Measurements from ENCODE around the gene LEO1.

The LEO1 gene

DNA sequence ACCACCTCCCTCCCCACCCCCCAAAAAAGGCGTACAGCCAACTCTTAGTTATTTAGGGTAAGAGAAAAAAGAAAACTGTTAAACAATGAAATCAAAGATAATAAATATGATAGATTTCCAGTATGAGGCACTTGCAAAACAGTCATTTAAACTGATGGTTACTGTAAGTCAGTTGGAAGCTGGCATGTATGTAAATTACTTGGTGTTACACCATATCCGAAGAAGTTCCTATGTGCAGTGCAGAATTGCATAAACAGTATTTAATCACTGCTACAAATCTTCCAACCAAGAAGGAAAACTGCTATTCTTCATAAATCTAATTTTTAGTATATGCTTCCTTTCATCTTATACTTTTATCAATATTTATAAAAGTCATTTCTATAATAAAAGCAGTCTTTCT, 62.0 kb downstream of the LEO1 start:
- no peak overlapping the region for H2BK5ac ChIP-seq (ENCODE audit: low read length)
- no peak overlapping the region for H3K23ac ChIP-seq (ENCODE audit: low read length)

GRCh38 chr15:51908316-51908715, 63.3 kb downstream of the LEO1 start:
- Histone ChIP-seq H2BK15ac (replicated peaks; ENCODE audit: low read depth) (no peak overlapping the region), H3K79me2 (ENCODE audit: control insufficient read depth, insufficient read depth, low read length) (no peaks in the 10 kb centered on the region), H3K4ac (ENCODE audit: low read depth, low read length) (no peak overlapping the region), H3K18ac (ENCODE audit: low read length) (no peak overlapping the region), H3K4me3 (ENCODE audit: low read length) (no peak overlapping the region), H3K56ac (ENCODE audit: low read length) (no peak overlapping the region), H3K4me1 (ENCODE audit: control insufficient read depth, low read depth, low read length) (no peaks in the 10 kb centered on the region), H3K36me3 (ENCODE audit: control insufficient read depth, insufficient read depth, low read length) (no peaks in the 10 kb centered on the region), H2BK5ac (ENCODE audit: low read length) (no peak overlapping the region), H4K5ac (ENCODE audit: low read length) (no peak overlapping the region), H2AK5ac (ENCODE audit: low read length) (no peak overlapping the region), H3K27me3 (ENCODE audit: insufficient read depth, low read length, poor library complexity) (no peaks in the 10 kb centered on the region), H4K8ac (ENCODE audit: low read depth, low read length) (no peak overlapping the region), H3K4me2 (ENCODE audit: low read length) (no peak overlapping the region), H3K79me1 (ENCODE audit: low read length) (no peaks in the 10 kb centered on the region), H3K27ac (ENCODE audit: low read depth, low read length) (no peak overlapping the region), H3K23ac (ENCODE audit: low read length) (no peak overlapping the region), H3K9ac (ENCODE audit: low read length) (no peak overlapping the region), H2BK120ac (ENCODE audit: low read depth, low read length) (no peak overlapping the region)
- DNase-seq: no peak
- WGBS (ENCODE audit: extremely low coverage, insufficient coverage, low lambda C conversion rate): no CpG with 5 or more reads among the region's 1 CpG

More for the DNA sequence above, 62.0 kb downstream of the LEO1 start:
- no peak overlapping the region for H3K18ac ChIP-seq (ENCODE audit: low read length)
- H3K79me2 ChIP-seq (ENCODE audit: control insufficient read depth, insufficient read depth, low read length): no peaks in the 10 kb centered on the region
- no peak overlapping the region for H3K4ac ChIP-seq (ENCODE audit: low read depth, low read length)
- no peaks in the 10 kb centered on the region for H3K36me3 ChIP-seq (ENCODE audit: control insufficient read depth, insufficient read depth, low read length)
- H3K4me3 ChIP-seq (ENCODE audit: low read length): no peak overlapping the region
- no peak overlapping the region for H4K5ac ChIP-seq (ENCODE audit: low read length)
- no peak overlapping the region for H3K4me2 ChIP-seq (ENCODE audit: low read length)
- H3K9ac ChIP-seq (ENCODE audit: low read length): no peak overlapping the region
- no peak overlapping the region for H2BK15ac ChIP-seq (replicated peaks; ENCODE audit: low read depth)
- H3K79me1 ChIP-seq (ENCODE audit: low read length): no peaks in the 10 kb centered on the region
- H3K56ac ChIP-seq (ENCODE audit: low read length): no peak overlapping the region
- H3K27ac ChIP-seq (ENCODE audit: low read depth, low read length): no peak overlapping the region
- WGBS (ENCODE audit: extremely low coverage, insufficient coverage, low lambda C conversion rate): no CpG with 5 or more reads among the region's 2 CpGs
- no peak overlapping the region for H4K8ac ChIP-seq (ENCODE audit: low read depth, low read length)
- no peaks in the 10 kb centered on the region for H3K4me1 ChIP-seq (ENCODE audit: control insufficient read depth, low read depth, low read length)
- H2BK120ac ChIP-seq (ENCODE audit: low read depth, low read length): no peak overlapping the region
- no peaks in the 10 kb centered on the region for H3K27me3 ChIP-seq (ENCODE audit: insufficient read depth, low read length, poor library complexity)
- no peak for DNase-seq
- H2AK5ac ChIP-seq (ENCODE audit: low read length): no peak overlapping the region

DNA sequence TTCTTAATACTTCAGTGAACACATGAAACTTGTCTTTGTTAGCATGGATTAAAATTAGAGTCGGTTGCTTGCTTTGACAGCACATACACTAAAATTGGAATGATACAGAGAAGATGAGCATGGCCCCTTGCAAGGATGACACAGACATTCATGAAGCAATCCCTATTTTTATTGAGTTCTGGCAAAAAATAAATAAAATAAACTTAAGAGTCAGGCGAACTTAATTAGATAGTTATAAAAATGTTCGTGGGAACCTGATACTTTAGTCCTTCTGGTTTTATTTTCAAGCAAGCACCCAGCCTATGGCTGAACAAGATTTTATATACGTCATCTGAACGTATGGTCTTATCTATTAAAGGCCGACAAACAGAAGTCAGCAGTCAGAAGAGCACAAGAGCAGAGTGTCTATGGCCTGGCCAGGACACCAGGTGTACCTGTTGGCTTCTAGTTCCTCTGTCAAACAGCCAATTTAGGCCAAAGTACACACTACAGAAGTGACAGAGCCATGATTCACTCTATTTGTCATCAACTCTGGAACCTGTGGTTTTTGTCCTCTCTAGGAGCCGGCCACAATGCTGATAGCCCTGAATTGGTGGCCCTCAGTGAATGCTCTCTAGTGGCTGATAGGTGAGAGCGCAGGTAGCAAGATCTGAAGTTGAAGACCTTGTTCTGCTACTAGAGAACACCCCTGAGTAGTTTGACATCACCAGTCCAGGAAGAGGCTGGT, 64.3 kb downstream of the LEO1 start:
- H3K56ac ChIP-seq (ENCODE audit: low read length): no peak overlapping the region
- no CpG with 5 or more reads among the region's 8 CpGs for WGBS (ENCODE audit: extremely low coverage, insufficient coverage, low lambda C conversion rate)
- no peak overlapping the region for H3K18ac ChIP-seq (ENCODE audit: low read length)
- peak; percentile 65 for DNase-seq
- no peak overlapping the region for H3K9ac ChIP-seq (ENCODE audit: low read length)
- no peaks in the 10 kb centered on the region for H3K27me3 ChIP-seq (ENCODE audit: insufficient read depth, low read length, poor library complexity)
- no peak overlapping the region for H2BK120ac ChIP-seq (ENCODE audit: low read depth, low read length)
- H3K4me1 ChIP-seq (ENCODE audit: control insufficient read depth, low read depth, low read length): no peaks in the 10 kb centered on the region
- H3K79me1 ChIP-seq (ENCODE audit: low read length): no peaks in the 10 kb centered on the region
- H4K8ac ChIP-seq (ENCODE audit: low read depth, low read length): no peak overlapping the region
- H2BK15ac ChIP-seq (replicated peaks; ENCODE audit: low read depth): no peak overlapping the region
- H2BK5ac ChIP-seq (ENCODE audit: low read length): no peak overlapping the region
- H4K5ac ChIP-seq (ENCODE audit: low read length): no peak overlapping the region
- no peak overlapping the region for H3K27ac ChIP-seq (ENCODE audit: low read depth, low read length)
- no peaks in the 10 kb centered on the region for H3K79me2 ChIP-seq (ENCODE audit: control insufficient read depth, insufficient read depth, low read length)
- no peaks in the 10 kb centered on the region for H3K36me3 ChIP-seq (ENCODE audit: control insufficient read depth, insufficient read depth, low read length)
- no peak overlapping the region for H3K4ac ChIP-seq (ENCODE audit: low read depth, low read length)
- H3K4me3 ChIP-seq (ENCODE audit: low read length): no peak overlapping the region
- H3K4me2 ChIP-seq (ENCODE audit: low read length): no peak overlapping the region
- H2AK5ac ChIP-seq (ENCODE audit: low read length): no peak overlapping the region
- no peak overlapping the region for H3K23ac ChIP-seq (ENCODE audit: low read length)

- Histone ChIP-seq H2AK5ac (ENCODE audit: low read length) (no peak overlapping the region), H3K79me2 (ENCODE audit: control insufficient read depth, insufficient read depth, low read length) (no peaks in the 10 kb centered on the region), H3K18ac (ENCODE audit: low read length) (no peak overlapping the region), H2BK15ac (replicated peaks; ENCODE audit: low read depth) (no peak overlapping the region), H3K27me3 (ENCODE audit: insufficient read depth, low read length, poor library complexity) (no peaks in the 10 kb centered on the region), H3K36me3 (ENCODE audit: control insufficient read depth, insufficient read depth, low read length) (peaks cover 2% of the 10 kb centered on the region), H2BK120ac (ENCODE audit: low read depth, low read length) (no peak overlapping the region), H3K4me3 (ENCODE audit: low read length) (no peak overlapping the region), H3K23ac (ENCODE audit: low read length) (no peak overlapping the region), H3K4me2 (ENCODE audit: low read length) (no peak overlapping the region), H2BK5ac (ENCODE audit: low read length) (no peak overlapping the region), H4K5ac (ENCODE audit: low read length) (no peak overlapping the region), H3K4me1 (ENCODE audit: control insufficient read depth, low read depth, low read length) (no peaks in the 10 kb centered on the region), H3K4ac (ENCODE audit: low read depth, low read length) (no peak overlapping the region), H3K9ac (ENCODE audit: low read length) (no peak overlapping the region), H4K8ac (ENCODE audit: low read depth, low read length) (no peak overlapping the region), H3K79me1 (ENCODE audit: low read length) (no peaks in the 10 kb centered on the region), H3K56ac (ENCODE audit: low read length) (no peak overlapping the region), H3K27ac (ENCODE audit: low read depth, low read length) (no peak overlapping the region)
- no peak for DNase-seq
- no CpG with 5 or more reads among the region's 4 CpGs for WGBS (ENCODE audit: extremely low coverage, insufficient coverage, low lambda C conversion rate)
Observed at GRCh38 chr15:51904931-51905330, 66.6 kb downstream of the LEO1 start.

DNA sequence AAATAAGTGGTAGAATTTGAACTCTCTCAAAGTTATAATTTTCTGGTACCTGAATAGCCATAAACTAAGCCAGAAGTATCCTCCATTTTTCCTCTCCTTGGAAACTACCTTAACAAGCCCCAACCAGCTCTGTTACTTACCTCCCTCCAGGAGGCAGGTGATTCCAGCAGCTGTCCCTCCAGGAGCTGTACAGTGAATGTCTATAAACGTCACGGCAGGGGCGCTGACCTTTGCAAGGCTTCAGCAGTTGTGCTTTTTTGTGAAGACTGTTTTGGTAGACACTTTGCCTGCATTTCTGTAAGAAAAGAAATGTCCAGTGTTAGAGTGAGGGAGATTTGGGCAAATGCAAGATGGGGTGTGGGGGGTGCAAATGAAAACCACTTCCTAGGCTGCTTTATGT, 67.2 kb downstream of the LEO1 start:
- Histone ChIP-seq H3K36me3 (ENCODE audit: control insufficient read depth, insufficient read depth, low read length) (peaks cover 2% of the 10 kb centered on the region), H3K27me3 (ENCODE audit: insufficient read depth, low read length, poor library complexity) (no peaks in the 10 kb centered on the region)
- DNase-seq: no peak

GRCh38 chr15:51889486-51889885, 82.1 kb downstream of the LEO1 start:
- Histone ChIP-seq H4K5ac (ENCODE audit: low read length) (no peak overlapping the region), H3K4me1 (ENCODE audit: control insufficient read depth, low read depth, low read length) (no peaks in the 10 kb centered on the region), H3K27ac (ENCODE audit: low read depth, low read length) (no peak overlapping the region), H3K18ac (ENCODE audit: low read length) (no peak overlapping the region), H3K4me2 (ENCODE audit: low read length) (no peak overlapping the region), H2BK15ac (replicated peaks; ENCODE audit: low read depth) (no peak overlapping the region), H3K4me3 (ENCODE audit: low read length) (no peak overlapping the region), H3K79me1 (ENCODE audit: low read length) (no peaks in the 10 kb centered on the region), H3K36me3 (ENCODE audit: control insufficient read depth, insufficient read depth, low read length) (no peaks in the 10 kb centered on the region), H2BK5ac (ENCODE audit: low read length) (no peak overlapping the region), H2AK5ac (ENCODE audit: low read length) (no peak overlapping the region), H3K56ac (ENCODE audit: low read length) (no peak overlapping the region), H3K9ac (ENCODE audit: low read length) (no peak overlapping the region), H3K27me3 (ENCODE audit: insufficient read depth, low read length, poor library complexity) (no peaks in the 10 kb centered on the region), H3K79me2 (ENCODE audit: control insufficient read depth, insufficient read depth, low read length) (no peaks in the 10 kb centered on the region), H3K23ac (ENCODE audit: low read length) (no peak overlapping the region), H4K8ac (ENCODE audit: low read depth, low read length) (no peak overlapping the region), H3K4ac (ENCODE audit: low read depth, low read length) (no peak overlapping the region), H2BK120ac (ENCODE audit: low read depth, low read length) (no peak overlapping the region)
- DNase-seq: no peak
- no CpG with 5 or more reads among the region's 2 CpGs for WGBS (ENCODE audit: extremely low coverage, insufficient coverage, low lambda C conversion rate)

More for the DNA sequence above, 67.2 kb downstream of the LEO1 start:
- no peak overlapping the region for H3K4me3 ChIP-seq (ENCODE audit: low read length)
- H2BK15ac ChIP-seq (replicated peaks; ENCODE audit: low read depth): no peak overlapping the region
- no peak overlapping the region for H4K5ac ChIP-seq (ENCODE audit: low read length)
- no peak overlapping the region for H3K27ac ChIP-seq (ENCODE audit: low read depth, low read length)
- H4K8ac ChIP-seq (ENCODE audit: low read depth, low read length): no peak overlapping the region
- H2BK5ac ChIP-seq (ENCODE audit: low read length): no peak overlapping the region
- no peaks in the 10 kb centered on the region for H3K4me1 ChIP-seq (ENCODE audit: control insufficient read depth, low read depth, low read length)
- H3K18ac ChIP-seq (ENCODE audit: low read length): no peak overlapping the region
- H3K79me1 ChIP-seq (ENCODE audit: low read length): no peaks in the 10 kb centered on the region
- no CpG with 5 or more reads among the region's 3 CpGs for WGBS (ENCODE audit: extremely low coverage, insufficient coverage, low lambda C conversion rate)
- no peak overlapping the region for H2BK120ac ChIP-seq (ENCODE audit: low read depth, low read length)
- H3K23ac ChIP-seq (ENCODE audit: low read length): no peak overlapping the region
- H3K4me2 ChIP-seq (ENCODE audit: low read length): no peak overlapping the region
- no peak overlapping the region for H3K56ac ChIP-seq (ENCODE audit: low read length)
- no peak overlapping the region for H2AK5ac ChIP-seq (ENCODE audit: low read length)
- no peaks in the 10 kb centered on the region for H3K79me2 ChIP-seq (ENCODE audit: control insufficient read depth, insufficient read depth, low read length)
- H3K9ac ChIP-seq (ENCODE audit: low read length): no peak overlapping the region
- no peak overlapping the region for H3K4ac ChIP-seq (ENCODE audit: low read depth, low read length)

All from mesendoderm (in vitro differentiated cells).